Fibroblast of the aortic adventitia (primary cell): ENCODE measurements around the gene PRMT7. TPM values are rescaled to one million over a fixed set of nuclear protein-coding genes. Genes with fewer than 3 reads are reported as not detected.

ENCODE experiments used
- DNase-seq: peaks from one replicate; pipeline ENCODE4 v3.0.0-alpha.2; 2010; ENCODE audit warnings: low read depth
- H3K4me3 ChIP-seq: 2 replicates; pipeline ENCODE4 v1.5.1; 2011; ENCODE audit warnings: low read depth, mild to moderate bottlenecking, control low read depth, low read length, moderate library complexity
- CTCF ChIP-seq: IDR thresholded peaks from 2 replicates; pipeline ENCODE4 v1.5.1; 2011; ENCODE audit warnings: mild to moderate bottlenecking, low read length, control low read depth, inconsistent platforms; ENCODE audit not compliant: insufficient read depth
- total RNA-seq: library from RNA; depleted of rRNA; stranded (reverse); fragments of >200 nt; gene quantifications from 2 replicates; pipeline ENCODE4 v1.2.3, GENCODE V29; 2012; ENCODE audit warnings: low replicate concordance

PRMT7 gene
- total RNA-seq, 1 donor = 42.1 TPM

GRCh38 chr16:68400083-68400923, 89.5 kb downstream of the PRMT7 start:
- no peak for DNase-seq
- no peak for TF ChIP-seq CTCF
- H3K4me3 ChIP-seq = no peak overlapping the region

- TF ChIP-seq CTCF = no peak
- no peak overlapping the region for H3K4me3 ChIP-seq
- no peak for DNase-seq
Measured at GRCh38 chr16:68400924-68401460, 90.2 kb downstream of the PRMT7 start.

- no peak for TF ChIP-seq CTCF
- H3K4me3 ChIP-seq = no peak overlapping the region
- peak; percentile 9 for DNase-seq
Measured at GRCh38 chr16:68401871-68402747, 91.3 kb downstream of the PRMT7 start.

- no peak for DNase-seq
- no peak for TF ChIP-seq CTCF
- no peak overlapping the region for H3K4me3 ChIP-seq
Measured at GRCh38 chr16:68402748-68403040, 91.9 kb downstream of the PRMT7 start.

GRCh38 chr16:68403177-68403576, 92.4 kb downstream of the PRMT7 start:
- TF ChIP-seq CTCF = no peak
- no peak overlapping the region for H3K4me3 ChIP-seq
- DNase-seq = no peak

GRCh38 chr16:68403704-68404103, 92.9 kb downstream of the PRMT7 start:
- H3K4me3 ChIP-seq = no peak overlapping the region
- no peak for TF ChIP-seq CTCF
- DNase-seq = no peak
